Activated CD8-positive, alpha-beta memory T cell treated with anti-CD3 and anti-CD28 coated beads for 24 hours (primary cell): Measurements from ENCODE around the gene RBMS3.

Source experiments
- DNase-seq: peaks from one replicate; pipeline ENCODE4 v3.0.0-alpha.2; 2020

RBMS3 gene

DNA sequence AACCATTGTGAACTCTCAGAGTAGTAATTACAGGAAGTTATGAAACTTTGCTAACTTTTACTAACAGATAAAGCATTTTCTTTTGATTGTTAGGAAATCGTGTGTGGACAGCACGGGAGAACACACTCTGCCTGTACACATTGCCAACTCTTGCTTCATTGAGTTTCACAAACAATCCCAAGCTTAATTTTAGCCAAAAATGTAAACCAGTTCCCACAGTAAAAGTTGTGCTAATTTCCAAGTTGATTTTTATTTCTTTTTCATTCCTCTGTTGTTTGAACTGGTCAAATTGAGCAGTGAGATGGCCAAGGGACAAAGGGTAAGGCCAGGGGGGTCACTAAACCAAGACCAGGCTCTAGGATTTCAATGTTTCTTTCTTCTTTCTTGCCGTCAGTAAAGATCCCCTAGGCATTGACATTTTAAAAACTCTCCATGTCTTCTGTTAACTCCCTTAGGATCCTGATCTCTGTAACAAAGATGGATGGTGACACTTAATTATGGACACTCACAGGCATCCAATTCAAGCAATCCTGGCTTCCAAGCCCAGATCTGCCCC is 414.9 kb downstream of the RBMS3 start:
- DNase-seq: no peak

GRCh38 chr3:29696311-29696710 is 415.4 kb downstream of the RBMS3 start:
- DNase-seq: no peak

- no peak for DNase-seq
Observed at GRCh38 chr3:29697989-29698388, 417.1 kb downstream of the RBMS3 start.

- no peak for DNase-seq
Observed at GRCh38 chr3:29700256-29700655, 419.4 kb downstream of the RBMS3 start.

DNA sequence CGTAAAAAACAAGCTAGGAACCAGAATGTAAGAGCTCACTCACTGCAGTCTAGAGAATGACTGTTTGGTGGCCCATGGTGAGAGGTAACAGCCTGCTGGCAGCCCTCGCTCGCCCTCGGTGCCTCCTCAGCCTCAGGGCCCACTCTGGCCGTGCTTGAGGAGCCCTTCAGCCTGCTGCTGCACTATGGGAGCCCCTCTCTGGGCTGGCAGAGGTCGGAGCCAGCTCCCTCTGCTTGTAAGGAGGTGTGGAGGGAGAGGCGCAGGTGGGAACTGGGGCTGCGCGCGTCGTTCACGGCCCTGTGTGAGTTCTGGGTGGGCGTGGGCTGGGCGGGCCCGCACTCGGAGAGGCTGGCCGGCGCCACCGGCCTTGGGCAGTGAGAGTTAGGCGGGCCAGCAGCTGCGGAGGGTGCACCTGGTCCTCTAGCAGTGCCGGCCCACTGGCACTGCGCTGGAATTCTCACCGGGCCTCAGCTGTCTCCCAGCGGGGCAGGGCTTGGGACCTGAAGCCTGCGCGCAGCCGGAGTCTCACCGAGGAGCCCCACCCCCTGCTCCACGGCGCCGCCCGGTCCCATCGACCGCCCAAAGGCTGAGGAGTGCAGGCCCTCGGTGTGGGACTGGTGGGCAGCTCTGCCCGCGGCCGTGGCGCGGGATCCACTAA is 420.6 kb downstream of the RBMS3 start:
- DNase-seq: no peak

DNA sequence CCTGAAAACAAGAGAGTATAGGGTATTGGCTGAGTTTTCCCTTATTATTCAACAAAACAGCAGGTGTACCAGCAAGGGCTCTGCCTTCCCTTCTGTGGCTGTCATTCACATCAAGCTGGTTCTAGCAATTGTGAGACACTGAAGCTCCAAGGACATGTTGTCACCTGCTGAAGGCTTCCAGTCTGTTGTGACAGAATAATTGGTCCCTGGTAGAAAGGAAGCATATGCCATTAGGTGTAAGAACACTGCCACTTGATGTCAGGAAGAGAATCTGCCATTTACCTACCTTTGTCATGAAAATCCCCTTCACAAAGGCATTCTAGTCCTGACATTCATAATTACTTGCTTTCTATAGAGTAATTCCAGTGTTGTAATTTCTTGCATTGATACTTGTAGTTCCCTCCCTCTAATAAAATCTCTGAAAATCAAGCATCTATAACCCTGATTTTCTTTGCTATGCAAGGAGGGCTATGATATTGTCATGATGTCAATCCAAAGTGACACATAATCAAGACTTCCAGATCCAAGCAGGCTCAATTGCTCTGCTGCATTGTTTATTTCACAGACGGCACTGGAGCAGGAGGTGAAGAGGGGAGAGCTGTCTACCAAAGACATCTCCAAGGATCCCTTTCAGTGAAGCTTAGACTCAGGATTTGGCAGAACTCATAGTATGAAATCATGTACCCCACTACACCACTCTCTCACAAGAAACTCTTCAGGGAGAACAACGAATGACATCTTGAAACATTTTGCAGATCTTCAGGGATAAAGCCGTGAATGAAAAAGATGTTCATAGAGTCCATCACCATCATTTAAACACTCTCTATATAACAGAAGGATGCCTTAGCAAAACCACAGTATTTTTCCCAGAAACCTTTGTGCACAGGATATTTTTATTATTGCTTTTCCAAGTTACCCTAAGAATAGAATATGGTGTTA is 425.3 kb downstream of the RBMS3 start:
- no peak for DNase-seq

GRCh38 chr3:29708884-29709283 is 428.0 kb downstream of the RBMS3 start:
- no peak for DNase-seq

DNA sequence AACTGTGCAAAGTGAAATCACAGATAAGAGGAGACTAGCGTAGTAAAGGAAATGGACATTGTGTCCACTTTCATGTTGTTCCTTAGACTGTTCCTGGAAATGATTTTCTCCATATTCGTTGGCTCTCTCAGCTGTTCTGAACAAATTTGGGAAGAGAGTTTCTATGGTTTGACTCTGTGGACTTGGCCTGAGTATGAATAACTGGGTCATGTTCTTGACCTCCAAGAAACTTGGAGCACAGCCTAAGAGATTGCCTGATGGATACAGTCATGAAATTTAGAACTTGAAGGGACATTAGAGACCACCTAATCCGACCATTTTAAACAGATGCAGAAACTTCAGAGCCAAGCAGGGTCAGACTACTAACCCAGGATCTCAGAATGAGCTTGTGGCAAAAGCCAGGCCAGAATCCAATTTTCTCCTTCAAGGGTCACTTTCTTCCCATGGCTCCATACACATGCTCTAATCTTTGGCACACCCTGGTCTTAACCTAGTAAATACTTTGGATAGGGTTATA is 430.4 kb downstream of the RBMS3 start:
- DNase-seq: no peak

DNA sequence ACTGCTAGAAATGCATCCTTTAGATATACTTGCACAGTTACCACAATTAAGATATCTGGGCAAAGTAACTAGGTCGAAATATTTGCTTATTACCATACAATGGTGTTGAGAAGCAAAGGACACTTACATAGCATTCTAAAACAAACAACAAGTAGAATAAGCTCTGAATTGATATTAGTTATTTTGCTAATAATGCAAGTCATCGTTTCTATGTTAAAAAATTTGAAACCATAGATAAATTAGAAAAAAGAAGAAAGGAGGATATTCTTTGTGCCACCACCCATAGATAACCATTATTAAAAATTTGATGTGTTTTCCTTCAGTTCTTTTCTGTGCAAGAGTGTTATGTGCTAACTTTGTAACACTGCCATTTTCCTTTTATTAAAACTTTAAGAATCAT is 435.3 kb downstream of the RBMS3 start:
- no peak for DNase-seq

- no peak for DNase-seq
Observed at GRCh38 chr3:29718661-29719065, 437.8 kb downstream of the RBMS3 start.

DNA sequence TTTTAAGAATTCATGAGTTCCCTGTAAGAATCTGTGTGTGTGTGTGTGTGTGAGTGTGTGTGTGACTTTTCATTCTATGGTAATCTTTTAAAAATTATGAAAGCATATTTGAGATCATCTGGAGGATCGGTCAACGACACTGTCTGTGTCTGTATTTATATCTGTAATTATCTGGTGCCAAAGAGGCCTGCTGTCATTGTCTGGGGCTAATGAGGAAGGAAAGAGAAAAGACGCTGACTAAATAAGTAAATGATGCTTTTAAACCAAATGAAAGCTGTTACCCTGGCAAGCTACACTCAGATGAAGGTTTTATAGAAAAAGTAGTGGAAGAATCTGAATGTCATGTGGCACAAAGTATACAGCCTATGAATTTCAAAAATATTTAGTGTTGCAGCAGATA is 439.8 kb downstream of the RBMS3 start:
- DNase-seq: no peak

- no peak for DNase-seq
Observed at GRCh38 chr3:29721789-29722188, 440.9 kb downstream of the RBMS3 start.

DNA sequence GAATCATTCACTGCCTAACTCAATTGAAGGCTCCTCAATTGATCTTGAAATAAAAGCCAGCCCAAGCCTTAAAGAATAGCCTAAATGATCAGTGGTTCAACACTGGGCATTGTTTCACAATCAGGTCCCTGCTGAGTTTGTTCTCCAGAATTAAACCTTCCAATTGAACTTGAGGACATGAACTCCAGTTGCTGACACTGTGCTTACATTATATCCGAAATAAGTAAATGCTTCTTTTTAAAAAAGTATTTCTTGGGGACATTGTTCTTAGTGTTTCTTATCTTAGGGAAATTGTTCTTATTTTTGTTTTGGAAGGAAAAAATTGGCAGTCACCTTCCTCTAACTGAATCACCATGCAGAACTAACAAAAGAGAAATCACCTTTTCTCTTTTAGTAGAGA is 450.2 kb downstream of the RBMS3 start:
- DNase-seq: no peak

DNA sequence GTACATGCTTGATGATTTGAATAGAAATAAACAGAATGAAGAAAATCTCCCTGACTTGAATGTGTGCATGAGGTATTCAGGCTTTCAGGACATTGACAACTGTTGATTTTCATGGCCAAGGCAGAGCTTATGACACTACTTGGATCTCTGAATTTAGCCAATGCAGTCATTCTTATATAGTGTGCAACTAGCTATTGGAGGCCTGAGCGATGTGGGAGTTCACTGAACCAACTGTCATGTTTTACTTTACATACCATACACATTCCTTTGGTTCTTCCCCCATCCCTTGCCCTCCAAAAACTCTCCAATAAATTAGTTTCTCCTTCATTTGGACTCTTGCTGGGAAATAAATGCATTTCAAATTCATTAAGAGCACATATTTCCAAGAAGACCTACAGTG is 460.4 kb downstream of the RBMS3 start:
- no peak for DNase-seq

DNA sequence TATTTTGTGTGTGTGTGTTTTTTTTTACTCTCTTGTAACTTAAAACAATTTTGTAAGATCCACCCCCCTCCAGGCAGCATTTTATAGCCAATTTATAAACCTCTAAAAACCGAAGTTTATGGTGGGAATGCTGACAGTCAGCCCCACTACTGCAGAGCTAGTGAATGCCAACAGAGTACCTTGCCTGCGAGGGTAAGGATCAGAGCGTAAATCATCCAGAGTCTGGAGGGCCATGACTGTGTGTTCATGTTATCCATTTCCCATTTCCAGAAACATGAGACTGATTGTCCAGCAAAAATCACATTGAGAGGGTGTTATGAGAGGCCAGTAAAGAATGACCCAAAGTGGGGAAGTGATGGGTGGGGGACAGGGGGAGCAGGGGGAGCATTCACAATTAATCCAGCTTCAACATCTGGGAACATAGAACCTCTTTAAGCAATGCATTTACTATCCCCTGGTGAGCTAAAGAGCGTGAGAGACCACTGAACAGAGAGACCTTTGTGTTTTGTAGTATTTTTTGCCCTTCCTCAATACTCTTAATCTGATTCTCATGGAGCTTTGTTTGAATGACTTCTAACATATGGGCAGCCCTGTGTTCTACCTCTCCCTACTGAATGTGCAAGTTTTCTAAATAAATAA is 464.5 kb downstream of the RBMS3 start:
- no peak for DNase-seq

GRCh38 chr3:29746163-29746760 is 465.4 kb downstream of the RBMS3 start:
- DNase-seq: no peak

GRCh38 chr3:29747991-29748390 is 467.1 kb downstream of the RBMS3 start:
- DNase-seq: no peak

- DNase-seq: no peak
Observed at GRCh38 chr3:29751647-29752314, 470.9 kb downstream of the RBMS3 start.

GRCh38 chr3:29754346-29754745 is 473.5 kb downstream of the RBMS3 start:
- no peak for DNase-seq

- no peak for DNase-seq
Observed at GRCh38 chr3:29755416-29755815, 474.5 kb downstream of the RBMS3 start.

GRCh38 chr3:29757054-29757777 is 476.3 kb downstream of the RBMS3 start:
- DNase-seq: no peak

- DNase-seq: no peak
Observed at GRCh38 chr3:29758108-29758433, 477.2 kb downstream of the RBMS3 start.
